PC-3 (cell line): ENCODE measurements around the gene WDFY3. TPM values are rescaled to one million over a fixed set of nuclear protein-coding genes. Genes with fewer than 3 reads are reported as not detected.

Experiments used
- ATAC-seq: fragments of 200-7000 bp; cut with Tn5 transposase; 2 replicates; pipeline ENCODE4 v1.9.1; 2020; ENCODE audit warnings: mild to moderate bottlenecking, moderate library complexity
- BruUV-seq: library from RNA; stranded (reverse); fragments of 400-500 nt; replicated peaks from 2 replicates; lab custom pipeline; 2021; lab: Mats Ljungman, UMichigan
- CTCF ChIA-PET: fragments of 300-600 bp; sonication (Branson Sonifier 250); formaldehyde crosslinking; loops from one replicate; lab custom pipeline; 2022; ENCODE audit warnings: antibody characterized with exemption; lab: Charles Lee
- POLR2A ChIA-PET: fragments of 300-600 bp; sonication (Branson Sonifier 250); formaldehyde crosslinking; loops from one replicate; lab custom pipeline; 2022; ENCODE audit warnings: antibody characterized with exemption; ENCODE audit not compliant: unreplicated experiment; lab: Charles Lee
- DNase-seq: peaks from one replicate; pipeline ENCODE4 v3.0.0-alpha.2; 2015
- H2AFZ ChIP-seq: fragments of 300-600 bp; sonication (generic); 2 replicates; pipeline ENCODE4 v1.6.0; 2016; ENCODE audit warnings: antibody characterized with exemption, low read length
- H3F3A ChIP-seq: fragments of 300-600 bp; sonication (generic); one replicate; pipeline ENCODE4 v1.6.0; 2017; ENCODE audit warnings: antibody characterized with exemption, low read length, control low read depth, mild to moderate bottlenecking; ENCODE audit not compliant: unreplicated experiment
- H3K27ac ChIP-seq: fragments of 300-600 bp; sonication (generic); 2 replicates; pipeline ENCODE4 v1.5.1; 2016; ENCODE audit warnings: mild to moderate bottlenecking, low read length
- H3K27me3 ChIP-seq: fragments of 300-600 bp; sonication (generic); 2 replicates; pipeline ENCODE4 v1.6.1; 2016; ENCODE audit warnings: low read length, mixed read lengths
- H3K36me3 ChIP-seq: fragments of 300-600 bp; sonication (generic); 2 replicates; pipeline ENCODE4 v1.6.1; 2016; ENCODE audit warnings: low read depth, mixed run types, low read length, mixed read lengths
- H3K4me1 ChIP-seq: fragments of 300-600 bp; sonication (generic); 2 replicates; pipeline ENCODE4 v1.5.1; 2016; ENCODE audit warnings: low read length; ENCODE audit not compliant: insufficient read depth
- H3K4me2 ChIP-seq: fragments of 300-600 bp; sonication (generic); 2 replicates; pipeline ENCODE4 v1.6.0; 2016; ENCODE audit warnings: low read length
- H3K4me3 ChIP-seq: fragments of 300-600 bp; sonication (generic); 2 replicates; pipeline ENCODE4 v1.5.1; 2016; ENCODE audit warnings: mild to moderate bottlenecking, low read length, mixed read lengths
- H3K79me2 ChIP-seq: fragments of 300-600 bp; sonication (generic); 2 replicates; pipeline ENCODE4 v1.6.1; 2017; ENCODE audit warnings: low read length, mixed read lengths
- H3K9ac ChIP-seq: fragments of 300-600 bp; sonication (generic); 2 replicates; pipeline ENCODE4 v1.6.0; 2016; ENCODE audit warnings: mild to moderate bottlenecking, low read length
- H3K9me2 ChIP-seq: fragments of 300-600 bp; sonication (generic); replicated peaks from 2 replicates; pipeline ENCODE4 v1.6.1; 2016; ENCODE audit warnings: mixed run types, low read length, mixed read lengths
- H3K9me3 ChIP-seq: fragments of 300-600 bp; sonication (generic); 2 replicates; pipeline ENCODE4 v1.6.1; 2016; ENCODE audit warnings: low read length, mixed read lengths
- H4K20me1 ChIP-seq: fragments of 300-600 bp; sonication (generic); 2 replicates; pipeline ENCODE4 v1.6.1; 2016; ENCODE audit warnings: low read length, mixed read lengths
- EZH2 ChIP-seq: fragments of 300-600 bp; sonication (generic); IDR thresholded peaks from one replicate; pipeline ENCODE4 v1.6.1; 2017; ENCODE audit warnings: antibody characterized with exemption, mild to moderate bottlenecking, low read length; ENCODE audit not compliant: unreplicated experiment
- EZH2phosphoT487 ChIP-seq: fragments of 300-600 bp; sonication (generic); IDR thresholded peaks from 2 replicates; pipeline ENCODE4 v1.6.1; 2018; ENCODE audit warnings: mild to moderate bottlenecking, antibody characterized with exemption, low read length, borderline replicate concordance
- intact Hi-C: fragments of 100-400 bp; cut with micrococcal nuclease; formaldehyde crosslinking; loops from 2 replicates; pipeline ENCODE4 v1.9.0; 2023
- total RNA-seq: library from RNA; depleted of rRNA; stranded (reverse); fragments of >200 nt; gene quantifications from 2 replicates; pipeline ENCODE4 v1.2.3, GENCODE V29; 2014
- TF ChIP-seq, protein P1 (sequence below): fragments of 300-600 bp; sonication (generic); conservative IDR thresholded peaks from 2 replicates; pipeline ENCODE4 v1.5.1; 2017; ENCODE audit warnings: antibody characterized with exemption, low read depth, mild to moderate bottlenecking, low read length

The WDFY3 gene
- total RNA-seq, 1 experiment from 2014 or later, result 23.1 TPM

DNA sequence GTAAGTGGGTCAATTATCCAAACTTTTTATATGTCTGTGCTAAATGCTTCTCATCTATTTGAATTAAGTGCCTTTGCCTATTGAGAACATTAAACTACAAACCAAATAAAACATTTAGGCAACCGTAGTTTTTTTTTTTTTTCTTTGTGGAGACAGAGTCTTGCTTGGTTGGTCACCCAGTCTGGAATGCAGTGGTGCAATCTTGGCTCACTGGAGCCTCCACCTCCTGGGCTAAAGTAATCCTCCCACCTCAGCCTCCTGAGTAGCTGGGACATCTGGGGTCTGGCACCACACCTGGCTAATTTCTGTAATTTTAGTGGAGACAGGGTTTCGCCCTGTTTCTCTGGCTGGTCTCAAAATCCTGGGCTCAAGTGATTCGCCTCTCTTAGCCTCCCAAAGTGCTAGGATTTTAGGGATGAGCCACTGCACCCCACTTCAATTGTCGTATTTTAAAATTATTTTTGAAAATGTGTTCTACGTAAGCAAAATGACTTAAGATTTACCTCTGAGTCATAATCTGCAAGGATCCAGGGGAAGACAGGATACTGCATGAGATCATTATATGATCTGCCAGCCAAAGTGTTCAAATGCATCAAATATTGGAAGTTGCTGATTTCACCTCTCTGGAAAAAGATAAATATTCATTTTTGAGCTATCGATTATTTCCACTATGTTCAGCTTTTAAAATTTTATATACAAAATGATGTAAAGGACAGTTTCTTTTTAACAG is 257.9 kb downstream of the WDFY3 start:
- no peak overlapping the region for H3K9ac ChIP-seq
- no peak overlapping the region for H2AFZ ChIP-seq
- no peak overlapping the region for H3K27ac ChIP-seq
- no peak overlapping the region for H3K4me2 ChIP-seq
- H3K9me2 ChIP-seq, result no peaks in the 10 kb centered on the region
- no peak overlapping the region for H3K4me3 ChIP-seq
- peaks cover 2% of the 10 kb centered on the region; the same call in 1 of the 2 replicates for H3K36me3 ChIP-seq
- TF ChIP-seq EZH2phosphoT487, result no peak
- TF ChIP-seq, protein P1, sequence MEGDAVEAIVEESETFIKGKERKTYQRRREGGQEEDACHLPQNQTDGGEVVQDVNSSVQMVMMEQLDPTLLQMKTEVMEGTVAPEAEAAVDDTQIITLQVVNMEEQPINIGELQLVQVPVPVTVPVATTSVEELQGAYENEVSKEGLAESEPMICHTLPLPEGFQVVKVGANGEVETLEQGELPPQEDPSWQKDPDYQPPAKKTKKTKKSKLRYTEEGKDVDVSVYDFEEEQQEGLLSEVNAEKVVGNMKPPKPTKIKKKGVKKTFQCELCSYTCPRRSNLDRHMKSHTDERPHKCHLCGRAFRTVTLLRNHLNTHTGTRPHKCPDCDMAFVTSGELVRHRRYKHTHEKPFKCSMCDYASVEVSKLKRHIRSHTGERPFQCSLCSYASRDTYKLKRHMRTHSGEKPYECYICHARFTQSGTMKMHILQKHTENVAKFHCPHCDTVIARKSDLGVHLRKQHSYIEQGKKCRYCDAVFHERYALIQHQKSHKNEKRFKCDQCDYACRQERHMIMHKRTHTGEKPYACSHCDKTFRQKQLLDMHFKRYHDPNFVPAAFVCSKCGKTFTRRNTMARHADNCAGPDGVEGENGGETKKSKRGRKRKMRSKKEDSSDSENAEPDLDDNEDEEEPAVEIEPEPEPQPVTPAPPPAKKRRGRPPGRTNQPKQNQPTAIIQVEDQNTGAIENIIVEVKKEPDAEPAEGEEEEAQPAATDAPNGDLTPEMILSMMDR, result no peak
- TF ChIP-seq EZH2, result no peak
- no peak for DNase-seq
- H3K79me2 ChIP-seq, result no peaks in the 10 kb centered on the region
- intact Hi-C loops, result no loop called here
- no peaks in the 10 kb centered on the region for H3K9me3 ChIP-seq
- no peaks in the 10 kb centered on the region for H3F3A ChIP-seq
- no TSS peak for BruUV-seq
- H4K20me1 ChIP-seq, result no peaks in the 10 kb centered on the region
- no peaks in the 10 kb centered on the region for H3K27me3 ChIP-seq
- H3K4me1 ChIP-seq, result no peaks in the 10 kb centered on the region
- CTCF ChIA-PET, result no interaction called here
- POLR2A ChIA-PET, result no interaction called here
- no peak for ATAC-seq

DNA sequence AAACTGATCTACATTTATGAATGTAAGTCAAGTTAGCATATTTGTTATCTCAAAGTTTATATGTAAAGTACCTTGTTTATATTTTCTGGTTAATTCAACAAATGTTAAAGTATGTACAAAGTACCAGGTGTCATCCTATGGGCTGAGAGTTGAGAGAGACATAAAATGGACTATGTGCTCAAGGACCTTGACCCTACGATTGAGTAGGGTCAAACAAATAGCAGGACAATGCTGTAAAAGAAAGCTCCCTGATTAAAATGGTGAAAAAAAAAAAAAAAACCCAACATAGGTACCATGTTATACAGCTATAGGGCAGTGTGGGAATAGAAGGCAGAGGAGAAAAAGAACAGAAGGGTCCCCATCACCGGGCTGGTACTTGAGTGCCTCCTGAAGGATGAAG is 260.2 kb downstream of the WDFY3 start:
- Histone ChIP-seq H3K79me2 (no peaks in the 10 kb centered on the region), H3K9ac (no peak overlapping the region), H3F3A (no peaks in the 10 kb centered on the region), H3K4me1 (no peaks in the 10 kb centered on the region), H3K9me3 (no peaks in the 10 kb centered on the region), H4K20me1 (no peaks in the 10 kb centered on the region), H2AFZ (no peak overlapping the region), H3K4me2 (no peak overlapping the region), H3K36me3 (peaks cover 2% of the 10 kb centered on the region; the same call in 1 of the 2 replicates), H3K9me2 (no peaks in the 10 kb centered on the region), H3K27me3 (no peaks in the 10 kb centered on the region), H3K27ac (no peak overlapping the region), H3K4me3 (no peak overlapping the region)
- ATAC-seq (no peak), DNase-seq (no peak)
- intact Hi-C loops, result no loop called here
- no TSS peak for BruUV-seq
- ChIA-PET CTCF (no interaction called here), POLR2A (no interaction called here)
- TF ChIP-seq, protein P1, result no peak
- no peak for TF ChIP-seq EZH2

GRCh38 chr4:84699001-84699671 is 267.4 kb downstream of the WDFY3 start:
- peak; percentile 25 for DNase-seq
- ChIA-PET POLR2A (no interaction called here), CTCF (interaction anchor here (0.5 kb wide), 1 partner anchor 365 kb away, joined by 3 read pairs; no protein-coding TSS in a partner anchor)
- H3F3A ChIP-seq, result no peaks in the 10 kb centered on the region
- no peak overlapping the region for H3K9ac ChIP-seq
- peak overlapping the region; percentile 18; the same call in 1 of the 2 replicates for H3K27ac ChIP-seq
- no peak overlapping the region for H3K4me3 ChIP-seq
- no peak overlapping the region for H2AFZ ChIP-seq
- TF ChIP-seq EZH2 (no peak), EZH2phosphoT487 (no peak)
- TF ChIP-seq, protein P1, result no peak
- no peaks in the 10 kb centered on the region for H3K27me3 ChIP-seq
- no peaks in the 10 kb centered on the region for H3K9me2 ChIP-seq
- no TSS peak for BruUV-seq
- peaks cover 28% of the 10 kb centered on the region for H3K4me1 ChIP-seq
- no peaks in the 10 kb centered on the region for H4K20me1 ChIP-seq
- ATAC-seq, result peak; percentile 30; the same call in 1 of the 2 replicates
- H3K9me3 ChIP-seq, result no peaks in the 10 kb centered on the region
- H3K79me2 ChIP-seq, result no peaks in the 10 kb centered on the region
- intact Hi-C loops, result no loop called here
- H3K36me3 ChIP-seq, result peaks cover 4% of the 10 kb centered on the region; the same call in 1 of the 2 replicates
- H3K4me2 ChIP-seq, result peak overlapping the region; percentile 13; the same call in 1 of the 2 replicates
